Measurements from ENCODE around the gene MYOM1. TPM values are rescaled to one million over a fixed set of nuclear protein-coding genes. Genes with fewer than 3 reads are reported as not detected.
A peak's percentile ranks its signal among the peaks of the same experiment; 100 is the strongest.

Gene MYOM1
- total RNA-seq, 1 experiment from 2014 or later, result 0.92 TPM

DNA sequence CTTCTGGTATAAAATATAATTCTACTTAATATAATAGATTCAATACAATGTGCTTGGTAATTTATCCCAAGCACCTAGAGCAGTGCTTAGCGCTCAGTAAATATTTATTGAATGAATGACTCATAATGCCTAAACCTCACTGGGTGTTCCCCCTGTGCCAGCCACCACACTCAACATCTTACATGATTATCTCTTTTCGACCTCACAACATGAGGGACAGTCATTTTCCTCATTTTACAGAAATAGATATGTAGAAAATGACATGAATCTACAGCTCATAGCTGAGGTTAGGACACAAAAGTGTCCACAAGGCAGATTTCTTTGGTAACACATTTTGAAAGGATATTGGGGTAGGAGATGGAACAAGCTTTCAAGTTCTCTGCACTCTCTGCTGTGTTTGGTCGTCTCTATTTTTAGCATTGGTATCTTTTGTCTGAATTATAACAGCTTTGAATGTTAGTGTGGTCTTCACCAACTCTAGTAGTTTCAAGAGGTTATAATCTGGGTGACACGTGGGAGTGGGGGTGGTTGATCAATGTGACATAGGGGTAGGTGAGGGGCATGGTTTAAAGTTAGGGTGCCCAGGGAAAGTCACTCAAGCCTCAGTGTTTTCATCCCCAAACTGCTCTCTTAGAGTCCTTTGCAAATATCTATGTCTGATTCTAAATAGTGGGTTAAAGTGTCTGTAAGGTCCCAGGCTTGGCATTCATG, 9.8 kb downstream of the MYOM1 start:
- Histone ChIP-seq H3K4me1 (ENCODE audit: control insufficient read depth, insufficient read depth, low read length) (peaks cover 10% of the 10 kb centered on the region), H3K4me3 (ENCODE audit: low read depth in 2 of 2, low read length in 2 of 2) (no peak overlapping the region), H3K27me3 (ENCODE audit: control insufficient read depth, insufficient read depth, low read length) (no peaks in the 10 kb centered on the region), H3K36me3 (ENCODE audit: control insufficient read depth, insufficient read depth, low read length) (no peaks in the 10 kb centered on the region), H3K27ac (ENCODE audit: low read length) (no peak overlapping the region), H3K9me3 (ENCODE audit: control insufficient read depth, insufficient read depth, low read depth, low read length) (no peaks in the 10 kb centered on the region)
- DNase-seq (ENCODE audit: low read depth, low spot score) (no peak), ATAC-seq (peak; percentile 51; the same call in 1 of the 2 replicates)
- intact Hi-C loops (cut with micrococcal nuclease; ENCODE audit: unreplicated experiment) (loop anchor here (10.0 kb wide), 1 partner anchor 165 kb away; no protein-coding TSS in a partner anchor), in situ Hi-C loops (cut with HindIII; ENCODE audit: low pct_unique_long_range_greater_than_20kb, low sequenced_read_pairs) (no loop called here)
- CTCF ChIA-PET, result no interaction called here
- BruUV-seq (replicated peaks), result no TSS peak
- POLR2A ChIA-PET, result no interaction called here
- TF ChIP-seq, protein P1, sequence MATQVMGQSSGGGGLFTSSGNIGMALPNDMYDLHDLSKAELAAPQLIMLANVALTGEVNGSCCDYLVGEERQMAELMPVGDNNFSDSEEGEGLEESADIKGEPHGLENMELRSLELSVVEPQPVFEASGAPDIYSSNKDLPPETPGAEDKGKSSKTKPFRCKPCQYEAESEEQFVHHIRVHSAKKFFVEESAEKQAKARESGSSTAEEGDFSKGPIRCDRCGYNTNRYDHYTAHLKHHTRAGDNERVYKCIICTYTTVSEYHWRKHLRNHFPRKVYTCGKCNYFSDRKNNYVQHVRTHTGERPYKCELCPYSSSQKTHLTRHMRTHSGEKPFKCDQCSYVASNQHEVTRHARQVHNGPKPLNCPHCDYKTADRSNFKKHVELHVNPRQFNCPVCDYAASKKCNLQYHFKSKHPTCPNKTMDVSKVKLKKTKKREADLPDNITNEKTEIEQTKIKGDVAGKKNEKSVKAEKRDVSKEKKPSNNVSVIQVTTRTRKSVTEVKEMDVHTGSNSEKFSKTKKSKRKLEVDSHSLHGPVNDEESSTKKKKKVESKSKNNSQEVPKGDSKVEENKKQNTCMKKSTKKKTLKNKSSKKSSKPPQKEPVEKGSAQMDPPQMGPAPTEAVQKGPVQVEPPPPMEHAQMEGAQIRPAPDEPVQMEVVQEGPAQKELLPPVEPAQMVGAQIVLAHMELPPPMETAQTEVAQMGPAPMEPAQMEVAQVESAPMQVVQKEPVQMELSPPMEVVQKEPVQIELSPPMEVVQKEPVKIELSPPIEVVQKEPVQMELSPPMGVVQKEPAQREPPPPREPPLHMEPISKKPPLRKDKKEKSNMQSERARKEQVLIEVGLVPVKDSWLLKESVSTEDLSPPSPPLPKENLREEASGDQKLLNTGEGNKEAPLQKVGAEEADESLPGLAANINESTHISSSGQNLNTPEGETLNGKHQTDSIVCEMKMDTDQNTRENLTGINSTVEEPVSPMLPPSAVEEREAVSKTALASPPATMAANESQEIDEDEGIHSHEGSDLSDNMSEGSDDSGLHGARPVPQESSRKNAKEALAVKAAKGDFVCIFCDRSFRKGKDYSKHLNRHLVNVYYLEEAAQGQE (IDR thresholded peaks at IDR 0.05; ENCODE audit: insufficient read depth in 1 of 2, low read depth in 2 of 2, low read length in 1 of 2), result no peak
- no peak for TF ChIP-seq POLR2AphosphoS5 (IDR thresholded peaks at IDR 0.05; ENCODE audit: low read depth, low read length)

DNA sequence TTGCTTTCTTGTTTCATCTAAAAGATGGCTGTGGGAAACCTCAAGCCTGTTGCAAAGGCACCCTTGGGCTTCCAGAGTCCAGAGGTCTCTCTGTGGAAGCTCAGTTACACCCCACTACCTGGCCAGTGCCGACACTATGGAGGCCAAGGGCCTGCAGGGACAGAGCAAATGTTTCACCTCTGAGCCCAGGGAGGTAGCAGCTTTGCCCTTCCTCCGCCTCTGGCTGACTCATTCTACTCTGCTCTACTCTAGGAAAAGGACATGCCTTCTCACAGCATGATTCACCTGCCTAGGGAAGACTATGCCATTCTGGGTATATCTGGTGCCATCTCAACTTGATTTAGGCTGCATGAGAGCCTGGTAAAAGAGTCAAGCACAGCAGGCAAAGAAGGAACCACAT, 12.2 kb downstream of the MYOM1 start:
- no TSS peak for BruUV-seq (replicated peaks)

More for the DNA sequence above, 12.2 kb downstream of the MYOM1 start:
- intact Hi-C loops (cut with micrococcal nuclease; ENCODE audit: unreplicated experiment) (no loop called here), in situ Hi-C loops (cut with HindIII; ENCODE audit: low pct_unique_long_range_greater_than_20kb, low sequenced_read_pairs) (no loop called here)
- ATAC-seq (no peak), DNase-seq (ENCODE audit: low read depth, low spot score) (no peak)
- Histone ChIP-seq H3K27me3 (ENCODE audit: control insufficient read depth, insufficient read depth, low read length) (no peaks in the 10 kb centered on the region), H3K9me3 (ENCODE audit: control insufficient read depth, insufficient read depth, low read depth, low read length) (peaks cover 8% of the 10 kb centered on the region; the same call in 1 of the 2 replicates), H3K4me1 (ENCODE audit: control insufficient read depth, insufficient read depth, low read length) (no peaks in the 10 kb centered on the region; the same call in 1 of the 2 replicates), H3K4me3 (ENCODE audit: low read depth in 2 of 2, low read length in 2 of 2) (no peak overlapping the region), H3K36me3 (ENCODE audit: control insufficient read depth, insufficient read depth, low read length) (no peaks in the 10 kb centered on the region), H3K27ac (ENCODE audit: low read length) (no peak overlapping the region)
- CTCF ChIA-PET, result no interaction called here
- no peak for TF ChIP-seq TCF7L2 (IDR thresholded peaks at IDR 0.05; ENCODE audit: low read depth, low read length)
- TF ChIP-seq, protein P2, sequence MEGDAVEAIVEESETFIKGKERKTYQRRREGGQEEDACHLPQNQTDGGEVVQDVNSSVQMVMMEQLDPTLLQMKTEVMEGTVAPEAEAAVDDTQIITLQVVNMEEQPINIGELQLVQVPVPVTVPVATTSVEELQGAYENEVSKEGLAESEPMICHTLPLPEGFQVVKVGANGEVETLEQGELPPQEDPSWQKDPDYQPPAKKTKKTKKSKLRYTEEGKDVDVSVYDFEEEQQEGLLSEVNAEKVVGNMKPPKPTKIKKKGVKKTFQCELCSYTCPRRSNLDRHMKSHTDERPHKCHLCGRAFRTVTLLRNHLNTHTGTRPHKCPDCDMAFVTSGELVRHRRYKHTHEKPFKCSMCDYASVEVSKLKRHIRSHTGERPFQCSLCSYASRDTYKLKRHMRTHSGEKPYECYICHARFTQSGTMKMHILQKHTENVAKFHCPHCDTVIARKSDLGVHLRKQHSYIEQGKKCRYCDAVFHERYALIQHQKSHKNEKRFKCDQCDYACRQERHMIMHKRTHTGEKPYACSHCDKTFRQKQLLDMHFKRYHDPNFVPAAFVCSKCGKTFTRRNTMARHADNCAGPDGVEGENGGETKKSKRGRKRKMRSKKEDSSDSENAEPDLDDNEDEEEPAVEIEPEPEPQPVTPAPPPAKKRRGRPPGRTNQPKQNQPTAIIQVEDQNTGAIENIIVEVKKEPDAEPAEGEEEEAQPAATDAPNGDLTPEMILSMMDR (IDR thresholded peaks at IDR 0.05), result no peak
- TF ChIP-seq, protein P1 (IDR thresholded peaks at IDR 0.05; ENCODE audit: insufficient read depth in 1 of 2, low read depth in 2 of 2, low read length in 1 of 2), result no peak
- TF ChIP-seq POLR2AphosphoS5 (IDR thresholded peaks at IDR 0.05; ENCODE audit: low read depth, low read length), result no peak
- TF ChIP-seq SIN3A (IDR thresholded peaks at IDR 0.05; ENCODE audit: borderline replicate concordance, insufficient read depth, low read depth, low read length), result no peak
- POLR2A ChIA-PET, result no interaction called here
